Myocyte (in vitro differentiated cells): ENCODE measurements around the gene TES. TPM values are rescaled to one million over a fixed set of nuclear protein-coding genes. Genes with fewer than 3 reads are reported as not detected.
A peak's percentile ranks its signal among the peaks of the same experiment; 100 is the strongest.

Source experiments
- DNase-seq: peaks from one replicate; pipeline ENCODE4 v3.0.0-alpha.2; 2012; ENCODE audit warnings: low read depth
- total RNA-seq: library from RNA; depleted of rRNA; stranded (reverse); fragments of >200 nt; gene quantifications from 2 replicates; pipeline ENCODE4 v1.2.3, GENCODE V29; 2014

The TES gene
- total RNA-seq, 1 donor from 2014 or later = 0.99 TPM

- no peak for DNase-seq
Measured at GRCh38 chr7:116219834-116220233, 9.5 kb downstream of the TES start.

GRCh38 chr7:116222501-116222900 is 12.2 kb downstream of the TES start:
- no peak for DNase-seq

GRCh38 chr7:116223588-116223987 is 13.2 kb downstream of the TES start:
- DNase-seq = no peak

GRCh38 chr7:116224492-116225098 is 14.3 kb downstream of the TES start:
- no peak for DNase-seq

- no peak for DNase-seq
Measured at GRCh38 chr7:116225860-116226259, 15.5 kb downstream of the TES start.

GRCh38 chr7:116226664-116227063 is 16.3 kb downstream of the TES start:
- DNase-seq = no peak

GRCh38 chr7:116227678-116228239 is 17.4 kb downstream of the TES start:
- peak; percentile 49 for DNase-seq

- no peak for DNase-seq
Measured at GRCh38 chr7:116228241-116228640, 17.9 kb downstream of the TES start.

GRCh38 chr7:116229366-116229765 is 19.0 kb downstream of the TES start:
- no peak for DNase-seq

- no peak for DNase-seq
Measured at GRCh38 chr7:116230191-116231005, 20.1 kb downstream of the TES start.

- no peak for DNase-seq
Measured at GRCh38 chr7:116231543-116231942, 21.2 kb downstream of the TES start.

- peak; percentile 56 for DNase-seq
Measured at GRCh38 chr7:116231949-116232348, 21.6 kb downstream of the TES start.

GRCh38 chr7:116232350-116232749 is 22.0 kb downstream of the TES start:
- no peak for DNase-seq

GRCh38 chr7:116232920-116233319 is 22.6 kb downstream of the TES start:
- no peak for DNase-seq

- DNase-seq = no peak
Measured at GRCh38 chr7:116234517-116235200, 24.3 kb downstream of the TES start.

- no peak for DNase-seq
Measured at GRCh38 chr7:116235380-116235779, 25.0 kb downstream of the TES start.

GRCh38 chr7:116236020-116236630 is 25.8 kb downstream of the TES start:
- DNase-seq = peak; percentile 77

- no peak for DNase-seq
Measured at GRCh38 chr7:116239020-116239419, 28.7 kb downstream of the TES start.

- no peak for DNase-seq
Measured at GRCh38 chr7:116239434-116239833, 29.1 kb downstream of the TES start.

GRCh38 chr7:116240024-116240668 is 29.8 kb downstream of the TES start:
- no peak for DNase-seq

- DNase-seq = peak; percentile 73
Measured at GRCh38 chr7:116241291-116241690, 31.0 kb downstream of the TES start.
